Adrenal gland (tissue), 19 donors: ENCODE data around the gene LRRC52. TPM values are rescaled to one million over a fixed set of nuclear protein-coding genes. Genes with fewer than 3 reads are reported as not detected.

Experiments
- DNase-seq, 7 donors: peaks; one replicate each; pipeline ENCODE4 v3.0.0-alpha.2; 2019 to 2020
- H3K27ac ChIP-seq, 5 donors: fragments of 200-600 bp; sonication (generic) in 4 of 5; 1 replicate in 3 of 5; 2 replicates in 2 of 5; pipeline versions ENCODE4 v1.5.1 to v1.8.0; 2016 to 2020; ENCODE audit warnings: mild to moderate bottlenecking in 1 of 5
- H3K27me3 ChIP-seq: fragments of 200-600 bp; 2 replicates; pipeline ENCODE4 v1.8.0; 2021
- H3K36me3 ChIP-seq, 2 donors: fragments of 200-600 bp; replicated peaks in 1 of 2; 1 replicate in 1 of 2; 2 replicates in 1 of 2; pipeline versions ENCODE4 v1.5.1 to v1.8.0; 2018 to 2022
- H3K4me1 ChIP-seq, 2 donors: fragments of 200-600 bp; replicated peaks in 1 of 2; 1 replicate in 1 of 2; 2 replicates in 1 of 2; pipeline versions ENCODE4 v1.5.1 to v1.8.0; 2018 to 2021
- H3K4me3 ChIP-seq, 4 donors: fragments of 200-600 bp; sonication (generic) in 3 of 4; one replicate each; pipeline ENCODE4 v1.5.1; 2016 to 2018
- H3K9me3 ChIP-seq, 3 donors: fragments of 200-600 bp; sonication (generic) in 1 of 3; replicated peaks in 1 of 3; 1 replicate in 2 of 3; 2 replicates in 1 of 3; pipeline versions ENCODE4 v1.5.1 to v1.8.0; 2016 to 2021
- CTCF ChIP-seq, 6 experiments: fragments of 450-650 bp in 4 of 6; fragments of 200-600 bp in 2 of 6; sonication (generic) in 1 of 6; IDR thresholded peaks; 1 replicate in 5 of 6; 2 replicates in 1 of 6; pipeline versions ENCODE4 v1.5.1 to v1.8.0; 2016 to 2021; ENCODE audit warnings: antibody characterized with exemption in 6 of 6, mild to moderate bottlenecking in 2 of 6, moderate library complexity in 1 of 6
- POLR2A ChIP-seq, 2 donors: fragments of 450-650 bp; IDR thresholded peaks; one replicate each; pipeline ENCODE4 v1.6.1; 2017; ENCODE audit warnings: antibody characterized with exemption in 2 of 2, mild to moderate bottlenecking in 2 of 2, moderate library complexity in 1 of 2
- WGBS, 4 donors: extraction: QIAGEN DNeasy Blood & Tissue Kit in 2 of 4; methylation state at CpG; one replicate each; pipeline versions ENCODE4 v1.1.5 to v1.1.7; 2013 to 2017; 5-methylcytosine and 5-hydroxymethylcytosine counted together
- intact Hi-C, 2 donors: fragments of 100-400 bp; cut with DNase I; formaldehyde crosslinking; loops; one replicate each; pipeline versions ENCODE4 v1.14.1 to v1.15.0; 2022 to 2023
- long read RNA-seq, 10 donors: library from polyadenylated mRNA in 3 of 10; unstranded in 2 of 10; stranded (forward) in 1 of 10; transcript quantifications; one replicate each; pipeline ENCODE4 v2.0.0 and lab custom pipeline, GENCODE V29; 2021 to 2026
- polyA plus RNA-seq, 3 donors: library from polyadenylated mRNA; stranded (reverse); fragments of 200-250 nt in 2 of 3; fragments of 350-450 nt in 1 of 3; fragmentation: Illumina TruSeq in 1 of 3; extraction: RNeasy Lipid Tissue Mini Kit (QIAGEN cat#74804) in 1 of 3; gene quantifications; one replicate each; pipeline ENCODE4 v1.2.3, GENCODE V29; 2013 to 2014
- total RNA-seq, 9 donors: library from RNA; depleted of rRNA in 4 of 9; stranded (reverse); fragments of >200 nt in 4 of 9; fragments of 120-200 nt in 1 of 9; fragmentation: NEBNext Ultra II Directional in 1 of 9; extraction: Animal tissue kit (Norgen Biotek cat#: 25700) in 1 of 9; gene quantifications; one replicate each; pipeline versions ENCODE4 v1.1.0 to v1.2.4, GENCODE V29; 2013 to 2023
- donor health status: healthy with polysubstance abuse.
- donor health status: Bipolar disorder and iron deficiency.
- donor health status: DM: yes; HTN: yes; CAD: no.
- donor health status: DM: no; HTN: no; CAD: no.
- donor health status: DM: no; HTN: no; CAD: no.
- donor health status: DM: yes; HTN: yes; CAD: no.

The LRRC52 gene
- total RNA-seq (not detected), polyA plus RNA-seq (not detected)
- long read RNA-seq, donor 1: 0 reads
- long read RNA-seq, donor 2: 0 reads
- long read RNA-seq, donor 3: 0 reads
- long read RNA-seq, donor 4: 0 reads
- long read RNA-seq, donor 5: 0 reads
- long read RNA-seq, donor 6: 0 reads
- long read RNA-seq, donor 7: 0 reads
- long read RNA-seq, donor 8: 0 reads
- long read RNA-seq, donor 9: 0 reads
- long read RNA-seq, donor 10: 0 reads

GRCh38 chr1:165543532-165544438 is at the start of gene LRRC52:
TSS of gene LRRC52 (plus strand) at chr1:165544000. CDS start at chr1:165544297, 297 bp downstream.
- DNase-seq: peak; percentile 54 to 74 (median 69)
- Histone ChIP-seq H3K36me3 (no peaks in the 10 kb centered on the region), H3K27me3 (peaks cover 7% of the 10 kb centered on the region), H3K4me3 (no peak within 1 kb of the TSS), H3K9me3 (no peaks in the 10 kb centered on the region), H3K27ac (no peak within 1 kb of the TSS), H3K4me1 (no peaks in the 10 kb centered on the region)
- TF ChIP-seq POLR2A (IDR thresholded peaks at IDR 0.05) (no peak), CTCF (IDR thresholded peaks at IDR 0.05) (no peak)
- 8 to 25% (median 17%) methylated on average over 8 to 12 of the region's 12 CpGs for WGBS, 4 donors
- intact Hi-C loops: no loop called here

- DNase-seq: no peak
These were observed 48.6 kb upstream of the LRRC52 start for GRCh38 chr1:165494949-165495857.

GRCh38 chr1:165495858-165496205 is 48.0 kb upstream of the LRRC52 start:
- no peaks in the 10 kb centered on the region for H3K36me3 ChIP-seq
- DNase-seq: no peak
- no peaks in the 10 kb centered on the region for H3K4me1 ChIP-seq
- WGBS, 4 donors: 52 to 66% (median 59%) methylated on average over 3 of the region's 3 CpGs
- intact Hi-C loops: no loop called here
- TF ChIP-seq POLR2A (IDR thresholded peaks at IDR 0.05): no peak
- no peak for TF ChIP-seq CTCF (IDR thresholded peaks at IDR 0.05)
- H3K27ac ChIP-seq: no peak overlapping the region
- no peaks in the 10 kb centered on the region for H3K9me3 ChIP-seq
- H3K4me3 ChIP-seq: no peak overlapping the region
- H3K27me3 ChIP-seq: no peaks in the 10 kb centered on the region

More at GRCh38 chr1:165494949-165495857, 48.6 kb upstream of the LRRC52 start:
- H3K9me3 ChIP-seq: no peaks in the 10 kb centered on the region
- TF ChIP-seq POLR2A (IDR thresholded peaks at IDR 0.05) (no peak), CTCF (IDR thresholded peaks at IDR 0.05) (no peak)
- H3K27ac ChIP-seq: no peak overlapping the region
- H3K36me3 ChIP-seq: no peaks in the 10 kb centered on the region
- H3K4me3 ChIP-seq: no peak overlapping the region
- no peaks in the 10 kb centered on the region for H3K27me3 ChIP-seq
- intact Hi-C loops: no loop called here
- WGBS, 4 donors: 55 to 70% (median 56%) methylated on average over 5 of the region's 5 CpGs
- H3K4me1 ChIP-seq: no peaks in the 10 kb centered on the region

- no peak for DNase-seq
- intact Hi-C loops: no loop called here
- Histone ChIP-seq H3K4me1 (no peaks in the 10 kb centered on the region), H3K27ac (no peak overlapping the region), H3K36me3 (no peaks in the 10 kb centered on the region), H3K4me3 (no peak overlapping the region), H3K27me3 (no peaks in the 10 kb centered on the region), H3K9me3 (no peaks in the 10 kb centered on the region)
- no peak for TF ChIP-seq CTCF (IDR thresholded peaks at IDR 0.05)
- no peak for TF ChIP-seq POLR2A (IDR thresholded peaks at IDR 0.05)
- 48 to 94% (median 86%) methylated on average over 1 of the region's 1 CpG for WGBS, 4 donors
These were observed 47.3 kb upstream of the LRRC52 start for GRCh38 chr1:165496501-165496900.
